H1 (cell line): ENCODE measurements around the gene LCT. TPM values are rescaled to one million over a fixed set of nuclear protein-coding genes. Genes with fewer than 3 reads are reported as not detected.

Experiments used
- FOSL1 ChIP-seq: IDR thresholded peaks from 2 replicates; pipeline ENCODE4 v1.6.1; 2011; ENCODE audit warnings: mild to moderate bottlenecking, low read depth, low read length, moderate library complexity; ENCODE audit not compliant: insufficient read depth
- GTF2F1 ChIP-seq: IDR thresholded peaks from 2 replicates; pipeline ENCODE4 v1.6.1; 2012; ENCODE audit warnings: low read depth, low read length, improper control_type of control experiment, borderline replicate concordance
- KDM1A ChIP-seq: fragments of 200-600, 300-600 bp; sonication (generic); IDR thresholded peaks from 2 replicates; pipeline ENCODE4 v1.7.1; 2016; ENCODE audit warnings: mild to moderate bottlenecking, low read length, borderline replicate concordance
- KDM5A ChIP-seq: fragments of 200-600 bp; IDR thresholded peaks from 2 replicates; pipeline ENCODE4 v1.7.1; 2012; ENCODE audit warnings: mild to moderate bottlenecking, low read length, inconsistent platforms, mixed read lengths
- MAFK ChIP-seq: IDR thresholded peaks from 2 replicates; pipeline ENCODE4 v1.6.1; 2012; ENCODE audit warnings: low read depth, mild to moderate bottlenecking, improper control_type of control experiment, low read length
- NANOG ChIP-seq: IDR thresholded peaks from 2 replicates; pipeline ENCODE4 v1.6.1; 2011; ENCODE audit warnings: low read length, low read depth, mild to moderate bottlenecking, inconsistent platforms; ENCODE audit not compliant: insufficient read depth, poor library complexity, severe bottlenecking
- TAF7 ChIP-seq: optimal IDR thresholded peaks from 2 replicates; pipeline ENCODE3; 2011; ENCODE audit warnings: low read depth, mild to moderate bottlenecking, inconsistent platforms, low read length, moderate library complexity, borderline replicate concordance
- polyA plus RNA-seq, 7 experiments: library from polyadenylated mRNA; depleted of rRNA in 3 of 7; stranded (reverse) in 5 of 7; unstranded in 2 of 7; fragments of >200 nt in 5 of 7; fragments of 200-250 nt in 2 of 7; gene quantifications; 1 replicate in 5 of 7; 2 replicates in 1 of 7; 4 replicates in 1 of 7; pipeline versions ENCODE4 v1.2.1 to v1.2.3, GENCODE V29; 2011 to 2013; ENCODE audit warnings: missing spikeins in 2 of 7, mixed read lengths in 2 of 7
- total RNA-seq: library from RNA; stranded (reverse); fragmentation: NEBNext Ultra II Directional; extraction: Animal tissue kit (Norgen Biotek cat#: 25700); gene quantifications from 2 replicates; pipeline ENCODE4 v1.2.1, GENCODE V29; 2021
- TF ChIP-seq, protein P1 (sequence below): fragments of 300-600 bp; sonication (generic); IDR thresholded peaks from 2 replicates; pipeline ENCODE4 v1.7.1; 2012; ENCODE audit warnings: low read length, moderate library complexity, mild to moderate bottlenecking, inconsistent platforms; ENCODE audit not compliant: insufficient replicate concordance

Gene LCT
- total and polyA plus RNA-seq, 2 of the 8 experiments (the other 6 are each of a cell fraction or from before 2014, with no cell fraction given), result 0.06 TPM; not detected in 1

GRCh38 chr2:135826544-135826943 is 10.4 kb downstream of the LCT start (continued):
- TF ChIP-seq, protein P1, sequence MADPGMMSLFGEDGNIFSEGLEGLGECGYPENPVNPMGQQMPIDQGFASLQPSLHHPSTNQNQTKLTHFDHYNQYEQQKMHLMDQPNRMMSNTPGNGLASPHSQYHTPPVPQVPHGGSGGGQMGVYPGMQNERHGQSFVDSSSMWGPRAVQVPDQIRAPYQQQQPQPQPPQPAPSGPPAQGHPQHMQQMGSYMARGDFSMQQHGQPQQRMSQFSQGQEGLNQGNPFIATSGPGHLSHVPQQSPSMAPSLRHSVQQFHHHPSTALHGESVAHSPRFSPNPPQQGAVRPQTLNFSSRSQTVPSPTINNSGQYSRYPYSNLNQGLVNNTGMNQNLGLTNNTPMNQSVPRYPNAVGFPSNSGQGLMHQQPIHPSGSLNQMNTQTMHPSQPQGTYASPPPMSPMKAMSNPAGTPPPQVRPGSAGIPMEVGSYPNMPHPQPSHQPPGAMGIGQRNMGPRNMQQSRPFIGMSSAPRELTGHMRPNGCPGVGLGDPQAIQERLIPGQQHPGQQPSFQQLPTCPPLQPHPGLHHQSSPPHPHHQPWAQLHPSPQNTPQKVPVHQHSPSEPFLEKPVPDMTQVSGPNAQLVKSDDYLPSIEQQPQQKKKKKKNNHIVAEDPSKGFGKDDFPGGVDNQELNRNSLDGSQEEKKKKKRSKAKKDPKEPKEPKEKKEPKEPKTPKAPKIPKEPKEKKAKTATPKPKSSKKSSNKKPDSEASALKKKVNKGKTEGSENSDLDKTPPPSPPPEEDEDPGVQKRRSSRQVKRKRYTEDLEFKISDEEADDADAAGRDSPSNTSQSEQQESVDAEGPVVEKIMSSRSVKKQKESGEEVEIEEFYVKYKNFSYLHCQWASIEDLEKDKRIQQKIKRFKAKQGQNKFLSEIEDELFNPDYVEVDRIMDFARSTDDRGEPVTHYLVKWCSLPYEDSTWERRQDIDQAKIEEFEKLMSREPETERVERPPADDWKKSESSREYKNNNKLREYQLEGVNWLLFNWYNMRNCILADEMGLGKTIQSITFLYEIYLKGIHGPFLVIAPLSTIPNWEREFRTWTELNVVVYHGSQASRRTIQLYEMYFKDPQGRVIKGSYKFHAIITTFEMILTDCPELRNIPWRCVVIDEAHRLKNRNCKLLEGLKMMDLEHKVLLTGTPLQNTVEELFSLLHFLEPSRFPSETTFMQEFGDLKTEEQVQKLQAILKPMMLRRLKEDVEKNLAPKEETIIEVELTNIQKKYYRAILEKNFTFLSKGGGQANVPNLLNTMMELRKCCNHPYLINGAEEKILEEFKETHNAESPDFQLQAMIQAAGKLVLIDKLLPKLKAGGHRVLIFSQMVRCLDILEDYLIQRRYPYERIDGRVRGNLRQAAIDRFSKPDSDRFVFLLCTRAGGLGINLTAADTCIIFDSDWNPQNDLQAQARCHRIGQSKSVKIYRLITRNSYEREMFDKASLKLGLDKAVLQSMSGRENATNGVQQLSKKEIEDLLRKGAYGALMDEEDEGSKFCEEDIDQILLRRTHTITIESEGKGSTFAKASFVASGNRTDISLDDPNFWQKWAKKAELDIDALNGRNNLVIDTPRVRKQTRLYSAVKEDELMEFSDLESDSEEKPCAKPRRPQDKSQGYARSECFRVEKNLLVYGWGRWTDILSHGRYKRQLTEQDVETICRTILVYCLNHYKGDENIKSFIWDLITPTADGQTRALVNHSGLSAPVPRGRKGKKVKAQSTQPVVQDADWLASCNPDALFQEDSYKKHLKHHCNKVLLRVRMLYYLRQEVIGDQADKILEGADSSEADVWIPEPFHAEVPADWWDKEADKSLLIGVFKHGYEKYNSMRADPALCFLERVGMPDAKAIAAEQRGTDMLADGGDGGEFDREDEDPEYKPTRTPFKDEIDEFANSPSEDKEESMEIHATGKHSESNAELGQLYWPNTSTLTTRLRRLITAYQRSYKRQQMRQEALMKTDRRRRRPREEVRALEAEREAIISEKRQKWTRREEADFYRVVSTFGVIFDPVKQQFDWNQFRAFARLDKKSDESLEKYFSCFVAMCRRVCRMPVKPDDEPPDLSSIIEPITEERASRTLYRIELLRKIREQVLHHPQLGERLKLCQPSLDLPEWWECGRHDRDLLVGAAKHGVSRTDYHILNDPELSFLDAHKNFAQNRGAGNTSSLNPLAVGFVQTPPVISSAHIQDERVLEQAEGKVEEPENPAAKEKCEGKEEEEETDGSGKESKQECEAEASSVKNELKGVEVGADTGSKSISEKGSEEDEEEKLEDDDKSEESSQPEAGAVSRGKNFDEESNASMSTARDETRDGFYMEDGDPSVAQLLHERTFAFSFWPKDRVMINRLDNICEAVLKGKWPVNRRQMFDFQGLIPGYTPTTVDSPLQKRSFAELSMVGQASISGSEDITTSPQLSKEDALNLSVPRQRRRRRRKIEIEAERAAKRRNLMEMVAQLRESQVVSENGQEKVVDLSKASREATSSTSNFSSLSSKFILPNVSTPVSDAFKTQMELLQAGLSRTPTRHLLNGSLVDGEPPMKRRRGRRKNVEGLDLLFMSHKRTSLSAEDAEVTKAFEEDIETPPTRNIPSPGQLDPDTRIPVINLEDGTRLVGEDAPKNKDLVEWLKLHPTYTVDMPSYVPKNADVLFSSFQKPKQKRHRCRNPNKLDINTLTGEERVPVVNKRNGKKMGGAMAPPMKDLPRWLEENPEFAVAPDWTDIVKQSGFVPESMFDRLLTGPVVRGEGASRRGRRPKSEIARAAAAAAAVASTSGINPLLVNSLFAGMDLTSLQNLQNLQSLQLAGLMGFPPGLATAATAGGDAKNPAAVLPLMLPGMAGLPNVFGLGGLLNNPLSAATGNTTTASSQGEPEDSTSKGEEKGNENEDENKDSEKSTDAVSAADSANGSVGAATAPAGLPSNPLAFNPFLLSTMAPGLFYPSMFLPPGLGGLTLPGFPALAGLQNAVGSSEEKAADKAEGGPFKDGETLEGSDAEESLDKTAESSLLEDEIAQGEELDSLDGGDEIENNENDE, result no peak
- no peak for TF ChIP-seq KDM5A
- TF ChIP-seq NANOG, result no peak
- no peak for TF ChIP-seq FOSL1
- no peak for TF ChIP-seq KDM1A
- no peak for TF ChIP-seq GTF2F1
- no peak for TF ChIP-seq TAF7
- no peak for TF ChIP-seq MAFK
